HG03039 (cell line): ENCODE data around the gene NCF4.

Source experiments
- ATAC-seq: cut with Tn5 transposase; IDR thresholded peaks from one replicate; pipeline ENCODE4 v1.9.1; 2021; ENCODE audit warnings: mild to moderate bottlenecking, moderate library complexity; ENCODE audit not compliant: unreplicated experiment

The NCF4 gene

GRCh38 chr22:36918586-36919284 lies 57.9 kb downstream of the NCF4 start:
- no peak for ATAC-seq

GRCh38 chr22:36921309-36922104 lies 60.7 kb downstream of the NCF4 start:
- no peak for ATAC-seq

- no peak for ATAC-seq
These were observed 61.4 kb downstream of the NCF4 start for GRCh38 chr22:36922105-36922608.

GRCh38 chr22:36922711-36923110 lies 61.9 kb downstream of the NCF4 start:
- no peak for ATAC-seq

- ATAC-seq = no peak
These were observed 62.5 kb downstream of the NCF4 start for GRCh38 chr22:36923131-36923788.

GRCh38 chr22:36924151-36924698 lies 63.4 kb downstream of the NCF4 start:
- no peak for ATAC-seq

GRCh38 chr22:36925388-36926290 lies 64.8 kb downstream of the NCF4 start:
- ATAC-seq = no peak

- ATAC-seq = no peak
These were observed 65.5 kb downstream of the NCF4 start for GRCh38 chr22:36926309-36926708.

- no peak for ATAC-seq
These were observed 66.1 kb downstream of the NCF4 start for GRCh38 chr22:36926721-36927435.
